Fibroblast of villous mesenchyme (primary cell): ENCODE measurements around the gene ELP4. TPM values are rescaled to one million over a fixed set of nuclear protein-coding genes. Genes with fewer than 3 reads are reported as not detected.

Experiments
- DNase-seq: peaks from one replicate; pipeline ENCODE4 v3.0.0-alpha.2; 2010; ENCODE audit warnings: low read depth
- H3K4me3 ChIP-seq: 2 replicates; pipeline ENCODE4 v1.5.1; 2011; ENCODE audit warnings: low read depth, mild to moderate bottlenecking, low read length
- CTCF ChIP-seq: IDR thresholded peaks from 2 replicates; pipeline ENCODE4 v1.5.1; 2012; ENCODE audit warnings: low read depth, mild to moderate bottlenecking, low read length; ENCODE audit not compliant: insufficient read depth
- total RNA-seq: library from RNA; depleted of rRNA; stranded (reverse); fragments of >200 nt; gene quantifications from 2 replicates; pipeline ENCODE4 v1.2.3, GENCODE V29; 2012

The ELP4 gene
- total RNA-seq, 1 donor, result 19.0 TPM

GRCh38 chr11:31808721-31809540 lies 299.4 kb downstream of the ELP4 start:
- DNase-seq, result no peak
- no peak overlapping the region for H3K4me3 ChIP-seq
- no peak for TF ChIP-seq CTCF

- DNase-seq, result no peak
- no peak for TF ChIP-seq CTCF
- no peak overlapping the region for H3K4me3 ChIP-seq
These were observed 299.9 kb downstream of the ELP4 start for GRCh38 chr11:31809541-31809856.

- no peak for TF ChIP-seq CTCF
- peak; percentile 32 for DNase-seq
- peak overlapping the region; percentile 29 for H3K4me3 ChIP-seq
These were observed 300.6 kb downstream of the ELP4 start for GRCh38 chr11:31809857-31810778.

- peak within 1 kb of the TSS; percentile 29 for H3K4me3 ChIP-seq
- peak; percentile 14 for DNase-seq
- no peak for TF ChIP-seq CTCF
These were observed 301.4 kb downstream of the ELP4 start, which contains the start of gene PAX6 for GRCh38 chr11:31810779-31811647. PAX6 (minus strand) TSS chr11:31811322; CDS start chr11:31806411, 4,911 bp downstream.

- TF ChIP-seq CTCF, result no peak
- peak overlapping the region; percentile 32 for H3K4me3 ChIP-seq
- DNase-seq, result no peak
These were observed 303.1 kb downstream of the ELP4 start for GRCh38 chr11:31812383-31813381.
